ENCODE data around the gene KLHL33. TPM values are rescaled to one million over a fixed set of nuclear protein-coding genes. Genes with fewer than 3 reads are reported as not detected.

Gene KLHL33
- 0.72 TPM for total RNA-seq
- 0.24 TPM for polyA plus RNA-seq (ENCODE audit: insufficient read depth, low read depth, low replicate concordance)
- long read RNA-seq, donor 1: 0 reads
- long read RNA-seq, donor 2: 0 reads
- long read RNA-seq, donor 3: 0 reads
- long read RNA-seq, donor 4: 0 reads
- long read RNA-seq, donor 5: 0 reads
- long read RNA-seq, donor 6: 0 reads
- long read RNA-seq, donor 7: 0 reads
- long read RNA-seq, donor 8: 0 reads
- long read RNA-seq, donor 9: 0 reads
- long read RNA-seq, donor 10: 0 reads

GRCh38 chr14:20435582-20436362 is at the start of gene KLHL33:
KLHL33 (minus strand) TSS chr14:20436166; CDS start chr14:20435811, 355 bp downstream.
- peaks cover 3% of the 10 kb centered on the region for H3K27me3 ChIP-seq (ENCODE audit: control insufficient read depth, insufficient read depth, low read length)
- DNase-seq: no peak
- intact Hi-C loops (cut with DNase I): no loop called here
- no peak for FAIRE-seq
- H3K4me3 ChIP-seq (ENCODE audit: low read length in 3 of 3): peak within 1 kb of the TSS in 2 of 3 donors; percentile 50 to 55
- H3K36me3 ChIP-seq (ENCODE audit: control insufficient read depth in 2 of 3, insufficient read depth in 3 of 3, low read length in 3 of 3): no peaks in the 10 kb centered on the region
- H3K9me3 ChIP-seq (ENCODE audit: control insufficient read depth in 2 of 3, insufficient read depth in 1 of 3, low read length in 3 of 3): no peaks in the 10 kb centered on the region
- no peak within 1 kb of the TSS for H3K27ac ChIP-seq (ENCODE audit: low read depth in 2 of 2, low read length in 2 of 2)
- H3K4me1 ChIP-seq (ENCODE audit: control insufficient read depth in 2 of 3, insufficient read depth in 2 of 3, low read depth in 1 of 3, low read length in 3 of 3): peaks cover 0 to 9% (median 0%) of the 10 kb centered on the region in 3 donors
- TF ChIP-seq CTCF (IDR thresholded peaks at IDR 0.05; ENCODE audit: borderline replicate concordance, extremely low read depth, insufficient read depth): no peak
- no peak within 1 kb of the TSS for H3K9ac ChIP-seq (ENCODE audit: low read length in 3 of 3)

GRCh38 chr14:20482382-20482781 is 46.4 kb upstream of the KLHL33 start:
- Histone ChIP-seq H3K9me3 (ENCODE audit: control insufficient read depth in 2 of 3, insufficient read depth in 1 of 3, low read length in 3 of 3) (no peaks in the 10 kb centered on the region), H3K27me3 (ENCODE audit: control insufficient read depth, insufficient read depth, low read length) (no peaks in the 10 kb centered on the region), H3K36me3 (ENCODE audit: control insufficient read depth in 2 of 3, insufficient read depth in 3 of 3, low read length in 3 of 3) (peaks cover 0 to 9% (median 6%) of the 10 kb centered on the region in 3 donors), H3K27ac (ENCODE audit: low read depth in 2 of 2, low read length in 2 of 2) (no peak overlapping the region), H3K4me1 (ENCODE audit: control insufficient read depth in 2 of 3, insufficient read depth in 2 of 3, low read depth in 1 of 3, low read length in 3 of 3) (peaks cover 0 to 3% (median 0%) of the 10 kb centered on the region in 3 donors), H3K9ac (ENCODE audit: low read length in 3 of 3) (no peak overlapping the region), H3K4me3 (ENCODE audit: low read length in 3 of 3) (no peak overlapping the region)
- no peak for DNase-seq
- no peak for TF ChIP-seq CTCF (IDR thresholded peaks at IDR 0.05; ENCODE audit: borderline replicate concordance, extremely low read depth, insufficient read depth)
- intact Hi-C loops (cut with DNase I): no loop called here
- FAIRE-seq: no peak

GRCh38 chr14:20478894-20479293 is 42.9 kb upstream of the KLHL33 start:
- H3K9ac ChIP-seq (ENCODE audit: low read length in 3 of 3): no peak overlapping the region
- peaks cover 0 to 38% (median 35%) of the 10 kb centered on the region in 3 donors for H3K36me3 ChIP-seq (ENCODE audit: control insufficient read depth in 2 of 3, insufficient read depth in 3 of 3, low read length in 3 of 3)
- FAIRE-seq (no peak), DNase-seq (no peak)
- H3K27me3 ChIP-seq (ENCODE audit: control insufficient read depth, insufficient read depth, low read length): no peaks in the 10 kb centered on the region
- no peak for TF ChIP-seq CTCF (IDR thresholded peaks at IDR 0.05; ENCODE audit: borderline replicate concordance, extremely low read depth, insufficient read depth)
- H3K4me3 ChIP-seq (ENCODE audit: low read length in 3 of 3): no peak overlapping the region
- H3K27ac ChIP-seq (ENCODE audit: low read depth in 2 of 2, low read length in 2 of 2): no peak overlapping the region
- intact Hi-C loops (cut with DNase I): no loop called here
- peaks cover 0 to 6% (median 3%) of the 10 kb centered on the region in 3 donors for H3K4me1 ChIP-seq (ENCODE audit: control insufficient read depth in 2 of 3, insufficient read depth in 2 of 3, low read depth in 1 of 3, low read length in 3 of 3)
- H3K9me3 ChIP-seq (ENCODE audit: control insufficient read depth in 2 of 3, insufficient read depth in 1 of 3, low read length in 3 of 3): no peaks in the 10 kb centered on the region

All from kidney (tissue), 22 donors.